Measurements from ENCODE around the gene CABYR. TPM values are rescaled to one million over a fixed set of nuclear protein-coding genes. Genes with fewer than 3 reads are reported as not detected.
"Not testable (repeated sequence)": the region's sequence is repeated elsewhere in the genome, so short reads cannot be mapped to it uniquely, and the experiment has no call there.

Gene CABYR
- total RNA-seq, 1 donor from 2014 or later, result 1.0 TPM

DNA sequence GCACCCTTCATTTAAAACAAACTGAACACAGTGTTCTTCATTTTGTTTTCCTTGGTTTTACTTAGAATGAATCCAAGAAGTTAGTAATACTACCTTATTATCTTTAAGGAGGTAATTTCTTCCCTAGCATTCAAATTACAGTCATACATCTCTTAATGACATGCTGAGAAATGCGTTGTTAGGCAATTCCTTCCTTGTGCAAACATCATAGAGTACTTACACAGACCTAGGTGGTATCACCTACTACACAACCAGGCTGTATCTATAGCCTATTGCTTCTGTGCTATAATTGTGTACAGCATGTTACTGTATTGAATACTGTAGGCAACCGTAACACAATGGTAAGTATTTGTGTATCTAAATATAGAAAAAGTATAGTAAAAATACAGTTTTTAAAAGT lies 8.4 kb upstream of the CABYR start:
- DNase-seq, result no peak

DNA sequence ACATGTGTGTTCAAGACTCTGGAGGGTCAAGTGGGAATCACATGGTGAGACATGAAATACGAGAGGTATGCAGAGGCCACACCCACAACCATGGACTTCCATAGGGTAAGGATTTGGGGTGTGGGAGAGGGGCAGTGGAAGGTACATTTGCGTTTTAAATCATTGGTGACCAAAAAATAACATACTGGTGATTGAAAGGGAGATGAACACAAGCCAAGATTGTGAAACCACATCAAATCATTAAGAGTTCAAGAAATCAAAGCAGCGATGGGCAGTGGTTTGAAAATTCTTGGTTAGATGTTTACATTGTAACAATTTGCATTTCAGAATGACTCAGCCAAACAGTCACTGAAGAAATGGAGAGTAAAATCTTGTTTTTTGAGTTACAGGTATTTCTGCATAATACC lies 1.9 kb upstream of the CABYR start:
- no peak for DNase-seq

DNA sequence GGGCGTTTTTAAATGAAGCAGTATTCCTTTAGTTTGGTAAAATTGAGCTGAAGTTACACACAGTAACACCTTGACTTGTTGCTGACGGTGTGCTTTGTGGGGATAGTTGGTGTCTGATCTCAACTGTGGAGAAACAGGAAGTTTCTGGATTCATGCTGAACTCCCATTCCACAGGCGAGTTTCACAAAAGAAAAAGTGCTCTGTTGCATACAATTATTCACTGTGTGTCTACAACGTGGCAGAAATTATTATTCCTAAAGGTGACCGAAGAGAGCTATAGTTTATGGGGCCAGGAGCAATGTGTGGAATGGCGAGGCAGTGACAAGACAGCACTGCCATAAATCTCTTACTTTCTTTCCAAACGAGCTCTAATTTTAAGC lies 463 bp upstream of the CABYR start:
- peak; percentile 1 for DNase-seq

DNA sequence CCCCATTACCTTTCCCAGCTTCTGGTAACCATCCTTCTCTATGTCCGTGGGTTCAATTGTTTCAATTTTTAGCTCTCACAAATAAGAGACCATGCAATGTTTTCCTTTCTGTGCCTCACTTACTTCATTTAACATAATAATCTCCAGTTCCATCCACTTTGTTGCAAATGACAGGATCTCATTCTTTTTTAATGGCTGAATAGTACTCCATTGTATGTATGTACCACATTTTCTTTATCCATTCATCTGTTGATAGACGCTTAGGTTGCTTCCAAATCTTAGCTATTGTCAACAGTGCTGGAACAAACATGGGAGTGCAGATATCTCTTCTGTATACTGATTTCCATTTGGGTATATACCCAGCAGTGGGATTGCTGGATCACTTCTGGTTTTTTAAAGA lies 1.8 kb downstream of the CABYR start:
- no peak for DNase-seq

GRCh38 chr18:24142376-24142775 lies 3.5 kb downstream of the CABYR start:
- DNase-seq, result no peak

DNA sequence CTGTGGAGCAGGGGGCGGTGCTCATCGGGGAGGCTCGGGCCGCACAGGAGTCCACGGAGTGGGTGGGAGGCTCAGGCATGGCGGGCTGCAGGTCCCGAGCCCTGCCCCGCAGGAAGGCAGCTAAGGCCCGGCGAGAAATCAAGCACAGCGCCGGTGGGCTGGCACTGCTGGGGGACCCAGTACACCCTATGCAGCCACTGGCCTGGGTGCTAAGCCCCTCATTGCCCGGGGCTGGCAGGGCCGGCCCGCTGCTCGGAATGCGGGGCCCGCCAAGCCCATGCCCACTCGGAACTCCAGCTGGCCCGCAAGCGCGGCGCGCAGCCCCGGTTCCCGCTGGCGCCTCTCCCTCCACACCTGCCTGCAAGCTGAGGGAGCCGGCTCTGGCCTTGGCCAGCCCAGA lies 10.7 kb downstream of the CABYR start:
- not testable (repeated sequence) for DNase-seq

GRCh38 chr18:24153397-24153796 lies 14.5 kb downstream of the CABYR start:
- DNase-seq, result no peak

GRCh38 chr18:24157855-24158254 lies 19.0 kb downstream of the CABYR start:
- no peak for DNase-seq

GRCh38 chr18:24160086-24160485 lies 21.2 kb downstream of the CABYR start:
- DNase-seq, result no peak

DNA sequence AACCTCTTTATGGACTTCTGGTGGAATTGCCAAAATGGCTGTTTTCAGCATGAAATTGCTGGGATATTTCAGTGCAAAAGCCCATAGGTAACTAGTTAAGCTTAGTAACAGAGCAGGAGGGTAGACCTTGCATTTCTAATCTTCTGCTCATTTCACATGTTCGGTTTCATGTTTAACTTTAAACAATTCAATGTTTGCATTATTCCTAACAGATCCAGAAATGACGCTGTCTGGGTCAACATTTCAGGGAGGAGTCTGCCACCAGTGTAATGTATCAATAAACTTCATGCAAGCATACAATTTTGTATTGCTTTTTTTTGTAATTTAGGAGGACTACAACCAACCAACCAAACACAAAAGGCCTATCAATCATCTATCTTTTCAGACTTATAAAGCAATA lies 22.4 kb downstream of the CABYR start:
- DNase-seq, result no peak

DNA sequence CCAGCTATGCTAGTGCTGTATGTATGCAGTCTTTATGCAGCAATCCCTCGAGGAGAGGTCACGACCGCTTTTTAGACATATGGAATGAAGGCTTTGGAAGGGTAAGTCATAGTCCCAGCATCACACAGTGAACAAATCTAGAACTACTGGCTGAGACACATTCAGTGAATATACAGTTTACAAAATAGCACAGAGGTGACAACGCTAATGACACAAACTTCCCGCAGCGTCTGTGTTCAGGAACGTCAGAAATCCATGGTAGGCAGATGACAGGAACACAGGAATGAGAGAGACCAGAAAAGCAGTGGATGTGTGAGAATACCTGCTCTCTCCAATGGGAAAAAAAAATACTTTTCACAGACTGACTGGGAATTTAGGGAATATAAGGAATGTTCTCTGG lies 29.6 kb downstream of the CABYR start:
- no peak for DNase-seq

DNA sequence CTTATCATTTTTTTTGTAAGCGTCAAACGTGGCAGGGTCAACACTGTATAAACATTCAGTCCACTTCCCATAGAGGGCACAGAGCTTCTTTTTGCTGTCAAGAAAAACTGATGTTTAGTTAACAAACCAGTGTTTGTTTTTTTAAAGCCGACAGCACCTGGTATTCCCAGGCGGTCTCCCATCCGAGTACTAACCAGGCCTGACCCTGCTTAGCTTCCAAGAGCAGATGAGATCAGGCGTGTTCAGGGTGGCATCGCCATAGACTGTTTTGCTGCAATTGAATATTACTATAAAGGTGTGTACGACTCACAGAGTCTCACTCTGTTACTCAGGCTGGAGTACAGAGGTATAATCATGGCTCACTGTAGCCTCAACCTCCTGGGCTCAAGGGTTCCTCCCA lies 31.5 kb downstream of the CABYR start:
- DNase-seq, result no peak

GRCh38 chr18:24173997-24174396 lies 35.1 kb downstream of the CABYR start:
- no peak for DNase-seq

DNA sequence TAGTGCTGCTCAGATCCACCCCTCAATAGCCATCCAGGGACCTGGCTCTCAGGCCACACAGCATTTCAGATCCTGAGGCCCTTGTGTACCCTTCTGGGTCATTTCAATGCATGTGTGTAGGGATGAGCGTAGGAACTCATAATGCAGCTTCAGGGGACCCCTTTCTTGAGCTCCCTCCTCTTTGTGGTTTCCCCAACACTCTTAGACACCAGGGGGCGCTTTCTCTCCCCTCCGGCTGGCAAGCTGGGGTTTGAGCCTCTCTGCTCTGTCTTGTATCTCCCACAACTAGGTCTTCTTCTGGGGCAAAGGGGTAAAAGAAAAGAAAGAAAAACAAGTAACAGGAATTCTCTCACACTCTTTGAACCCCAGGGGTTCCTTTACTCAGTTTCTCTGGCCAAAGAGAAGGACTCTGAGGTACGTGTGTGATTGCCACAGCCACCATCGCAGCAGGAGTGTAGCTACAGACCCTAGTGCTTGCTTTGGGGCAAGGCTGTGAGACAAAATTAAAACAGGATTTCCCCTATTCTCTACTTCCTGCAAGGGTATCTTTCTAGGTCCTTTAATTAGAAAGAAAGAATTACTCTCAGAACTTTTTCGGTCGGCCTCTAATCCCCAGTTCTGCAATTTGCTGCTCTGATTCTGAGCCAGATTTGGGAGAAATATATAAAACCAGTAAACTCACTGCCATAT lies 38.0 kb downstream of the CABYR start:
- DNase-seq, result peak; percentile 72

DNA sequence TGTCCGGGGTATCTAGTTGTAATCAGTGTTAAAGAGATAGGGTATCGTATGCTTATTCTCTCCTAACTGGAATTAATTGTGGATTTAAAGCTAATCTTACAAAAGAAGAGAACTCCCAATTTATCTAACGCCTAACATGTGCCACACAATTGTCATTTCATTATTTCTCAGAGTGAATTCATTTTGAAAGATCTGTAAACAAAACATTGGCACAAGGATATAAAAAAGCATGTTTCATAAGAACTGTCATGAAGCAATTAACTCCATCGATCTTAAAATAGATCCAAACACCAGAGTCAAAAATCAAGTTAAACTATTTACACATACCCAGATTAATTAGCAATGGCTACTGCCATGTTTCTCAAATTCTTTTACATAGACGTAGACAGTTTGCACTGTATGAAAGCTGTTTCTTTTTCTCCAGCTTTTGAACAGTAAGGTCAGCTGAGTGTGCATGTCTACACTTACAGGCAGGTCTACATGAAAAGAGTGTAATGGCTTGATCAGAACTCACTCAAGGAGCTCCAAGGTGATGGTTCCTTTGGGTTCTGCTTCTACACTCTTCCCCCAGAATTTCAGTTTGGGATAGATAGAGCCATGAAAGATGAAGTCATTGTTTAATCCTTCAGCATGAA lies 38.8 kb downstream of the CABYR start:
- DNase-seq, result no peak

- DNase-seq, result no peak
Observed at GRCh38 chr18:24180048-24180447, 41.2 kb downstream of the CABYR start.

DNA sequence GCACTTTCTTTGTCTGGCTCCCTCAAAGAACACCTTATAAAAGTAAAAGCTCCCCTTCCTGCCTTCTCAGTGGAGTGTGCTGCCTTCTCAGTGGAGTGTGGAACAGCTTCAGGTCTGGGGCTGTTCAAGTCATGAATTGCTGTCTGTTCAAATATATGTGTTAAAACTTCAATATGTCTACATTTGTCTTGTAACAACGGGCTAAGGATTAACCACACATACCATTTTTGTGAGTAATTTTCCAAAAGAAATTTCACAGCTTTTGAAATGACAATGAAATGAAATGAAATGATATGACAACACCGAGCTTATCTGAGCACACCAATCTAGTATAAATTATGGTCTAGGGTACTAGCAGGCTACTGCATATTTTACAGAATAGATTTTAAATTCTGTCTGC lies 42.9 kb downstream of the CABYR start:
- no peak for DNase-seq

DNA sequence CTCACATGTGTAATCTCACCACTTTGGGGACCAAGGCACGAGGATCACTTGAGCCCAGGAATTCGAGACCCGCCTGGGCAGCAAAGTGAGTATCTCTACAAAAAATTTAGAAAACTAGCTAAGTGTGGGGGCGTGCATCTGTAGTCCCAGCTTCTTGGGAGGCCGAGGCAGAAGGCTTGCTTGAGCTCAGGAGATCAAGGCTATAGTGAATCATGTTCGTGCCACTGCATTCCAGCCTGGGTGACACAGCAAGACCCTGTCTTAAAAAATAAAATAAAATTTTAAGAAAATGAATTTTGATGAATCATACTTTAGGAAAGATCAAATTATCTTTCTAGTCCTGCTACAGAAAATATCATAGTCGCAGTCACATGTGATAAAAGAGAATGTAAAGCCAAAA lies 46.9 kb downstream of the CABYR start:
- DNase-seq, result no peak

- no peak for DNase-seq
Observed at GRCh38 chr18:24187049-24187448, 48.2 kb downstream of the CABYR start.

GRCh38 chr18:24187689-24188088 lies 48.8 kb downstream of the CABYR start:
- no peak for DNase-seq

- no peak for DNase-seq
Observed at GRCh38 chr18:24188120-24188519, 49.3 kb downstream of the CABYR start.

DNA sequence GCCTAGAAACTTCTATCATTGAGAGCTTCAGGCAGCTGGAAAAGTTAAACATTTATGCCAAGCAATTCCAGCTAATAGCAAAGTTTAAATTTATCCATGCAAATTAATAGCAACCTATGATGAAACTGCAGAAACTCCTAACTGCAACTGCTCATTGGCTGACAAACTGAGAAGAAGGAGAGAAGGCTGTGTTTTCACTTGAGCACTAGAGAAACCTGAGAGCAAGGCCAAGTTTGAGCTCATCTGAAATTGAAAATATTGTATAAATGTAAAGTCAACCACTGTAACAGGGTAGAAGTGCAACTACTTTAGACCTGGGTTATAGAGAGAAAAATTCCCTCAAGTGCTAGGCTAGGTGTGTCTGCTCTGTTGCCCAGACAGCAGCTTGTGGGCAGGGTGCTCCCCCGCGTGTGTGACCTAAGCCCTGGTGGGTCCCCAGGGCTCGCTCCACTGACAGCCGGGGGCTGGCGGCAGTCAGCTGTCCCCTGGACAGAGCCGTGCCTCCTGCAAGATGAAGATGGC lies 50.2 kb downstream of the CABYR start:
- no peak for DNase-seq

- DNase-seq, result no peak
Observed at GRCh38 chr18:24189664-24190346, 50.9 kb downstream of the CABYR start.

DNA sequence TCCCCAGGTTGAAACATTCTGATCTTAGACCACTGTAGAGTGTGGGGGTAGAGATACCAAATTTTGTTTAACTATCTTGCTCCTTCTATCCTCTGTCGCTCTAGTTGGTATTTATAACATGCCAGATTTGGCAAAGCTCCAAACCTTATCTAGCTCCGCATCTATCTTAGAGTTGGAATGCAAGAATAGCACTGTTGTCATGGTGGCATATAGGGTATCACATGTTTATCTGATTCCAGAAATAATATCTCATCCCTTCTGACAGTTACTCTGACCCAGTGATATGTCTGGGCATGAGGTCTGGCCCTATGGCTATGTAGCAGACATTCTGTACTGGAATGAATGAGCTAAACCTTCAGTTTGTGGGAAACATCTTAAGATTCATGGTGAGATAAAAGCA lies 51.7 kb downstream of the CABYR start:
- DNase-seq, result no peak

Data from dermis blood vessel endothelial cell (primary cell).